A549 treated with ZK216348 at 1 μM for 4 hours (cell line): ENCODE measurements around the gene HYKK. TPM values are rescaled to one million over a fixed set of nuclear protein-coding genes. Genes with fewer than 3 reads are reported as not detected.

Experiments
- total RNA-seq: library from RNA; stranded (reverse); fragments of 200-300 nt; extraction: Qiagen RNA extraction; gene quantifications from 5 replicates; pipeline ENCODE4 v1.2.3, GENCODE V29; 2022; ENCODE audit warnings: low read depth

HYKK gene, protein sequence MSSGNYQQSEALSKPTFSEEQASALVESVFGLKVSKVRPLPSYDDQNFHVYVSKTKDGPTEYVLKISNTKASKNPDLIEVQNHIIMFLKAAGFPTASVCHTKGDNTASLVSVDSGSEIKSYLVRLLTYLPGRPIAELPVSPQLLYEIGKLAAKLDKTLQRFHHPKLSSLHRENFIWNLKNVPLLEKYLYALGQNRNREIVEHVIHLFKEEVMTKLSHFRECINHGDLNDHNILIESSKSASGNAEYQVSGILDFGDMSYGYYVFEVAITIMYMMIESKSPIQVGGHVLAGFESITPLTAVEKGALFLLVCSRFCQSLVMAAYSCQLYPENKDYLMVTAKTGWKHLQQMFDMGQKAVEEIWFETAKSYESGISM
- total RNA-seq = 5.5 to 7.4 TPM (median 6.3 TPM) in 5 replicates

DNA sequence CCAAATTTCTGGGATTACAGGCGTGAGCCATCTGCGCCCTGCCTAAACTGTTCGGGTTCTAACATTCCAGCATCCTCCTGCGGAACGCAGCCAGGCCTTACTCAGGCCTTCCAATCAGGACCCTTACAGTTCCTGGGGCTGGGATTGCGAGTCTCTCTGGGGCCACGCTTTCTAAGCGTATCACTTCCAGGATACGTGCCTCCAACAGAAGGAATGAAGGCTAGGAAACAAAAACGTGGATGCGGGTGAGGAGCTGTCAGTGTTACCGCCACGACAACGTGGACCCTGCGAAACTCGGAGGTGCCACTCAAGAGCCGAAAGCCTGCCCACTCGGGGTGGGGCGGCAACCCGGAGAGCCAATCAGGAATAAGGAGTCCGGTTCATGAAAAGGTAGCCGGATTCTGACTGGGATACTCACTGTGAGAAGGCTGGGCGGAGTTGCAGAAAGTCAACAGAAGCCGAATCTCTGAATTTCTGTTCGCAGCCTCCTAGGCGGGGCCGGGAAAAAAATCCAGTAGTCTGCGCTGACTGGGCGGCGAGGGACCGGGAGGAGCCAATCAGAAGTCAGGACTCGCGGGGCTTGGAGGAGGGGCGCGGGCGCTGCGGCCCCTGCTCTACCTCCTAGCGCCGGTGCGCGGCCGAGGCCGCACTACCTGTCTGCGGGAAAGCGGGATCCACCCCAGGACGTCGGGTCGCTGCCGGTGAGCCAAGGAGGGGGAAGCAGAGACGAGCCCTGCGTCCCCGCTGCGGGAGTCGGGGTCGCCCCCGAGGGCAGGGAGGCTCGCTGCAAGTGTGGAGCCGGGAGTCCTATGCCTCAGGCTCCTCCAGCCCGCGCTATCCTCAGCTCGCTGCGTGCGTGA, at the start of gene HYKK:
TSS of gene HYKK (plus strand) at position 607 of the 860 bp plus-strand sequence. CDS start 5,512 bp downstream, outside the sequence.

DNA sequence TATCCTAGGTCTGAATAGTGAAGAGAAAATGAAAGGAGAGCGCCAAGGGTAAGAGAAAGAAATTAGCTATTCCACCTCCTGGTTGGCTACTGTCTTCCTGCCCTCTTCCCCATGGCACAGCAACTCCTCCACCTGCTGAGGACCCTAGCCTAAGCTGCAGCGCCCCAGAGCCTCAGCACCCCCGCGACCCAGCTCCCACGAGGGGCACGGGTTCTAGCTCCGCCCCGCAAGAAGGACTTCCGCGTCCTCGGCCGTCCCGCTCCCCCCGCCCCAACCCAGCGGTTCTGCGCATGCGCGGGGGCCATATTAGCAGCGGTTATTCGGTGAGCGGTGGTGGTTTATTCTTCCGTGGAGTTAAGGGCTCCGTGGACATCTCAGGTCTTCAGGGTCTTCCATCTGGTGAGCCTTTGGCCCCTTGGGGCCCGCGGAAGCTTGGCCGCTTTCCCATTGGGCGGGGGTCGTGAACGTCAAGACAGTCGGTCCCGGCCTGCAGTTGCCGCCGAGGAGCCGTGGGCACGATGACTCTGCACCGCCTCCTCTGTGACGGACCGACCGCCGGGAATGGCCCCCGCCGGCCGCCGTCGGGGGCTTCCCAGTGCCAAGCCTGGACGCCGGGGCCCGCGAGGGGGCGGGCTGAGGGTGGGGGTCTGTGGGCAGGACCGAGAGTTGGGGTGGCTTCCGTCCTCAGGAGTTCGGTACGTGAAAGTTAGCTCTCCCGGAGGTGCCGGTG, 32.9 kb downstream of the HYKK start, which contains the start of gene PSMA4:
TSS of gene PSMA4 (plus strand) at position 304 of the 730 bp plus-strand sequence. CDS start 1,484 bp downstream, outside the sequence.

DNA sequence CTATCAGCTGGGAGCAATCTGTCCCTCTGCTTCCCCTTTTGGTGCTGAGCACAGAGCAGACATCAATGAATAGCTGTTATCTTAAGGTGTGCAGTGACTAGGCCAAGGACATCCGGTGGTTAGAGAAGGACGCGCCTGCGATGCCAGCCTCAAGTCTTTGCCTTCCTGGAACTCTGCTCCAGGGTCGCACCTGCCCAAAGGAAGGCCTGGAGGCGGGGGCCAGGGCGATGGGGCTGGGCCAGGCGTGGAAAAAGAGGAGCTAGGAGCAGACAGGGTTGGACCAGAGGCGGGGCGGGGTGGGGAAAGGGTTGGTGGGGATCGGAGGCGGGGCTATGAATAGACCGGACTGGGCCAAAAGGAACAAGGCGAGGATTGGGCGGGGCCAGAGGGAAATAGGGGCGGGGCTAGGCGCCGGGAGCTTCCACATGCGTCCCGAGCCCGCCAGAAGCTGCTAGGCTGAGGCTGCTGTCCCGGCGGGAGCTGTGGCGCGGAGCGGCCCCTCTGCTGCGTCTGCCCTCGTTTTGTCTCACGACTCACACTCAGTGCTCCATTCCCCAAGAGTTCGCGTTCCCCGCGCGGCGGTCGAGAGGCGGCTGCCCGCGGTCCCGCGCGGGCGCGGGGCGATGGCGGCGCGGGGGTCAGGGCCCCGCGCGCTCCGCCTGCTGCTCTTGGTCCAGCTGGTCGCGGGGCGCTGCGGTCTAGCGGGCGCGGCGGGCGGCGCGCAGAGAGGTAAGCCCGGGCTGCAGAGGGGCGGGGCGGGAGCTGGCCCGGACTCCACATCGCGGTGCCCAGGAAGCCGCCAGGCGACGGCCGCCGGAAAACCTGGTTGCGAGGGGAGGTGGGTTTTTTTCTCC, 57.9 kb downstream of the HYKK start, which contains the start of gene CHRNA5:
TSS of gene CHRNA5 (plus strand) at position 424 of the 854 bp plus-strand sequence. CDS start at position 624, 200 bp downstream.

Other genes with a start within 250 kb of the HYKK start
- 0.05 TPM in 1 of 5 replicates, not detected in the others for gene DNAJA4, start 243.0 kb upstream of the HYKK start, total RNA-seq
- 81.3 to 120 TPM (median 89.8 TPM) in 5 replicates for gene SKIC8, start 208.0 kb upstream of the HYKK start, total RNA-seq
- gene CRABP1, start 167.2 kb upstream of the HYKK start, total RNA-seq = 1.0 to 2.1 TPM (median 1.3 TPM) in 5 replicates
- 25.9 to 53.4 TPM (median 43.9 TPM) in 5 replicates for gene IREB2, start 69.4 kb upstream of the HYKK start, total RNA-seq
- 357 to 577 TPM (median 387 TPM) in 5 replicates for gene PSMA4, start 32.9 kb downstream of the HYKK start, total RNA-seq
- 24.3 to 36.9 TPM (median 32.6 TPM) in 5 replicates for gene CHRNA5, start 57.9 kb downstream of the HYKK start, total RNA-seq
- gene CHRNA3, start 113.4 kb downstream of the HYKK start, total RNA-seq = 0.20 to 1.3 TPM (median 0.69 TPM) in 5 replicates
- 0.39 to 1.8 TPM (median 0.80 TPM) in 5 replicates for gene CHRNB4, start 133.6 kb downstream of the HYKK start, total RNA-seq